Measurements from ENCODE around the gene WASF3.
"Not testable (repeated sequence)": the region's sequence is repeated elsewhere in the genome, so short reads cannot be mapped to it uniquely, and the experiment has no call there.

WASF3 gene

GRCh38 chr13:26711211-26711610, 153.7 kb downstream of the WASF3 start:
- Histone ChIP-seq H3K9me3 (ENCODE audit: control insufficient read depth in 5 of 5, low read length in 5 of 5) (peaks cover 0 to 3% (median 0%) of the 10 kb centered on the region in 5 donors), H3K9ac (ENCODE audit: low read length in 5 of 5) (no peak overlapping the region), H3K4me1 (ENCODE audit: control insufficient read depth in 5 of 5, insufficient read depth in 5 of 5, low read length in 5 of 5) (no peaks in the 10 kb centered on the region), H3K4me3 (ENCODE audit: low read depth in 1 of 5, low read length in 5 of 5) (no peak overlapping the region), H3K27ac (ENCODE audit: low read depth, low read length) (no peak overlapping the region), H3K27me3 (ENCODE audit: control insufficient read depth in 5 of 5, insufficient read depth in 4 of 5, low read length in 5 of 5) (peaks cover 0 to 5% (median 2%) of the 10 kb centered on the region in 5 donors), H3K36me3 (ENCODE audit: control insufficient read depth in 5 of 5, insufficient read depth in 5 of 5, low read length in 5 of 5) (no peaks in the 10 kb centered on the region)

GRCh38 chr13:26713341-26713740, 155.9 kb downstream of the WASF3 start:
- H3K4me1 ChIP-seq (ENCODE audit: control insufficient read depth in 5 of 5, insufficient read depth in 5 of 5, low read length in 5 of 5), result no peaks in the 10 kb centered on the region
- peaks cover 0 to 7% (median 2%) of the 10 kb centered on the region in 5 donors for H3K27me3 ChIP-seq (ENCODE audit: control insufficient read depth in 5 of 5, insufficient read depth in 4 of 5, low read length in 5 of 5)
- no peak overlapping the region for H3K4me3 ChIP-seq (ENCODE audit: low read depth in 1 of 5, low read length in 5 of 5)
- no peak overlapping the region for H3K9ac ChIP-seq (ENCODE audit: low read length in 5 of 5)
- peaks cover 0 to 3% (median 0%) of the 10 kb centered on the region in 5 donors for H3K9me3 ChIP-seq (ENCODE audit: control insufficient read depth in 5 of 5, low read length in 5 of 5)
- H3K27ac ChIP-seq (ENCODE audit: low read depth, low read length), result no peak overlapping the region
- H3K36me3 ChIP-seq (ENCODE audit: control insufficient read depth in 5 of 5, insufficient read depth in 5 of 5, low read length in 5 of 5), result no peaks in the 10 kb centered on the region

- Histone ChIP-seq H3K36me3 (ENCODE audit: control insufficient read depth in 5 of 5, insufficient read depth in 5 of 5, low read length in 5 of 5) (no peaks in the 10 kb centered on the region), H3K9ac (ENCODE audit: low read length in 5 of 5) (no peak overlapping the region), H3K27me3 (ENCODE audit: control insufficient read depth in 5 of 5, insufficient read depth in 4 of 5, low read length in 5 of 5) (peaks cover 0 to 4% (median 0%) of the 10 kb centered on the region in 5 donors), H3K4me3 (ENCODE audit: low read depth in 1 of 5, low read length in 5 of 5) (no peak overlapping the region), H3K27ac (ENCODE audit: low read depth, low read length) (no peak overlapping the region), H3K4me1 (ENCODE audit: control insufficient read depth in 5 of 5, insufficient read depth in 5 of 5, low read length in 5 of 5) (peaks cover 0 to 5% (median 2%) of the 10 kb centered on the region in 5 donors), H3K9me3 (ENCODE audit: control insufficient read depth in 5 of 5, low read length in 5 of 5) (peaks cover 0 to 3% (median 0%) of the 10 kb centered on the region in 5 donors)
These were observed 159.5 kb downstream of the WASF3 start for GRCh38 chr13:26716984-26717383.

- Histone ChIP-seq H3K4me1 (ENCODE audit: control insufficient read depth in 5 of 5, insufficient read depth in 5 of 5, low read length in 5 of 5) (peaks cover 0 to 6% (median 2%) of the 10 kb centered on the region in 5 donors), H3K9me3 (ENCODE audit: control insufficient read depth in 5 of 5, low read length in 5 of 5) (peaks cover 0 to 2% (median 0%) of the 10 kb centered on the region in 5 donors), H3K27ac (ENCODE audit: low read depth, low read length) (no peak overlapping the region), H3K36me3 (ENCODE audit: control insufficient read depth in 5 of 5, insufficient read depth in 5 of 5, low read length in 5 of 5) (no peaks in the 10 kb centered on the region), H3K27me3 (ENCODE audit: control insufficient read depth in 5 of 5, insufficient read depth in 4 of 5, low read length in 5 of 5) (peaks cover 0 to 4% (median 0%) of the 10 kb centered on the region in 5 donors), H3K9ac (ENCODE audit: low read length in 5 of 5) (no peak overlapping the region), H3K4me3 (ENCODE audit: low read depth in 1 of 5, low read length in 5 of 5) (no peak overlapping the region)
These were observed 160.7 kb downstream of the WASF3 start for GRCh38 chr13:26718146-26718545.

- peaks cover 0 to 6% (median 2%) of the 10 kb centered on the region in 5 donors for H3K4me1 ChIP-seq (ENCODE audit: control insufficient read depth in 5 of 5, insufficient read depth in 5 of 5, low read length in 5 of 5)
- no peak overlapping the region for H3K4me3 ChIP-seq (ENCODE audit: low read depth in 1 of 5, low read length in 5 of 5)
- H3K27me3 ChIP-seq (ENCODE audit: control insufficient read depth in 5 of 5, insufficient read depth in 4 of 5, low read length in 5 of 5), result peaks cover 0 to 4% (median 0%) of the 10 kb centered on the region in 5 donors
- no peak overlapping the region for H3K27ac ChIP-seq (ENCODE audit: low read depth, low read length)
- H3K9ac ChIP-seq (ENCODE audit: low read length in 5 of 5), result no peak overlapping the region
- no peaks in the 10 kb centered on the region for H3K36me3 ChIP-seq (ENCODE audit: control insufficient read depth in 5 of 5, insufficient read depth in 5 of 5, low read length in 5 of 5)
- no peaks in the 10 kb centered on the region for H3K9me3 ChIP-seq (ENCODE audit: control insufficient read depth in 5 of 5, low read length in 5 of 5)
These were observed 161.4 kb downstream of the WASF3 start for GRCh38 chr13:26718872-26719271.

- H3K36me3 ChIP-seq (ENCODE audit: control insufficient read depth in 5 of 5, insufficient read depth in 5 of 5, low read length in 5 of 5), result no peaks in the 10 kb centered on the region
- H3K27ac ChIP-seq (ENCODE audit: low read depth, low read length), result no peak overlapping the region
- no peaks in the 10 kb centered on the region for H3K9me3 ChIP-seq (ENCODE audit: control insufficient read depth in 5 of 5, low read length in 5 of 5)
- H3K4me3 ChIP-seq (ENCODE audit: low read depth in 1 of 5, low read length in 5 of 5), result no peak overlapping the region
- H3K4me1 ChIP-seq (ENCODE audit: control insufficient read depth in 5 of 5, insufficient read depth in 5 of 5, low read length in 5 of 5), result peaks cover 0 to 6% (median 2%) of the 10 kb centered on the region in 5 donors
- peaks cover 0 to 4% (median 0%) of the 10 kb centered on the region in 5 donors for H3K27me3 ChIP-seq (ENCODE audit: control insufficient read depth in 5 of 5, insufficient read depth in 4 of 5, low read length in 5 of 5)
- no peak overlapping the region for H3K9ac ChIP-seq (ENCODE audit: low read length in 5 of 5)
These were observed 162.0 kb downstream of the WASF3 start for GRCh38 chr13:26719356-26719945.

GRCh38 chr13:26721251-26722121, 164.0 kb downstream of the WASF3 start:
- Histone ChIP-seq H3K36me3 (ENCODE audit: control insufficient read depth in 5 of 5, insufficient read depth in 5 of 5, low read length in 5 of 5) (no peaks in the 10 kb centered on the region), H3K9me3 (ENCODE audit: control insufficient read depth in 5 of 5, low read length in 5 of 5) (no peaks in the 10 kb centered on the region), H3K9ac (ENCODE audit: low read length in 5 of 5) (no peak overlapping the region), H3K4me1 (ENCODE audit: control insufficient read depth in 5 of 5, insufficient read depth in 5 of 5, low read length in 5 of 5) (peaks cover 0 to 6% (median 2%) of the 10 kb centered on the region in 5 donors), H3K4me3 (ENCODE audit: low read depth in 1 of 5, low read length in 5 of 5) (no peak overlapping the region), H3K27me3 (ENCODE audit: control insufficient read depth in 5 of 5, insufficient read depth in 4 of 5, low read length in 5 of 5) (peaks cover 0 to 4% (median 0%) of the 10 kb centered on the region in 5 donors), H3K27ac (ENCODE audit: low read depth, low read length) (no peak overlapping the region)

- Histone ChIP-seq H3K9ac (ENCODE audit: low read length in 5 of 5) (no peak overlapping the region), H3K4me3 (ENCODE audit: low read depth in 1 of 5, low read length in 5 of 5) (no peak overlapping the region), H3K9me3 (ENCODE audit: control insufficient read depth in 5 of 5, low read length in 5 of 5) (no peaks in the 10 kb centered on the region), H3K27ac (ENCODE audit: low read depth, low read length) (no peak overlapping the region), H3K4me1 (ENCODE audit: control insufficient read depth in 5 of 5, insufficient read depth in 5 of 5, low read length in 5 of 5) (peaks cover 0 to 6% (median 2%) of the 10 kb centered on the region in 5 donors), H3K27me3 (ENCODE audit: control insufficient read depth in 5 of 5, insufficient read depth in 4 of 5, low read length in 5 of 5) (peaks cover 0 to 4% (median 0%) of the 10 kb centered on the region in 5 donors), H3K36me3 (ENCODE audit: control insufficient read depth in 5 of 5, insufficient read depth in 5 of 5, low read length in 5 of 5) (no peaks in the 10 kb centered on the region)
These were observed 164.8 kb downstream of the WASF3 start for GRCh38 chr13:26722321-26722720.

GRCh38 chr13:26723620-26724019, 166.1 kb downstream of the WASF3 start:
- H3K9me3 ChIP-seq (ENCODE audit: control insufficient read depth in 5 of 5, low read length in 5 of 5); H3K36me3 ChIP-seq (ENCODE audit: control insufficient read depth in 5 of 5, insufficient read depth in 5 of 5, low read length in 5 of 5); H3K27me3 ChIP-seq (ENCODE audit: control insufficient read depth in 5 of 5, insufficient read depth in 4 of 5, low read length in 5 of 5); H3K9ac ChIP-seq (ENCODE audit: low read length in 5 of 5); H3K4me1 ChIP-seq (ENCODE audit: control insufficient read depth in 5 of 5, insufficient read depth in 5 of 5, low read length in 5 of 5); H3K27ac ChIP-seq (ENCODE audit: low read depth, low read length); H3K4me3 ChIP-seq (ENCODE audit: low read depth in 1 of 5, low read length in 5 of 5): not testable (repeated sequence)

- Histone ChIP-seq H3K27me3 (ENCODE audit: control insufficient read depth in 5 of 5, insufficient read depth in 4 of 5, low read length in 5 of 5) (no peaks in the 10 kb centered on the region), H3K4me3 (ENCODE audit: low read depth in 1 of 5, low read length in 5 of 5) (no peak overlapping the region), H3K9ac (ENCODE audit: low read length in 5 of 5) (no peak overlapping the region), H3K9me3 (ENCODE audit: control insufficient read depth in 5 of 5, low read length in 5 of 5) (no peaks in the 10 kb centered on the region), H3K27ac (ENCODE audit: low read depth, low read length) (no peak overlapping the region), H3K36me3 (ENCODE audit: control insufficient read depth in 5 of 5, insufficient read depth in 5 of 5, low read length in 5 of 5) (no peaks in the 10 kb centered on the region), H3K4me1 (ENCODE audit: control insufficient read depth in 5 of 5, insufficient read depth in 5 of 5, low read length in 5 of 5) (peaks cover 0 to 3% (median 0%) of the 10 kb centered on the region in 5 donors)
These were observed 169.2 kb downstream of the WASF3 start for GRCh38 chr13:26726684-26727083.

Measured in subcutaneous abdominal adipose tissue (tissue), 5 donors.